ENCODE data around the gene SLC26A5. TPM values are rescaled to one million over a fixed set of nuclear protein-coding genes. Genes with fewer than 3 reads are reported as not detected.
A peak's percentile ranks its signal among the peaks of the same experiment; 100 is the strongest.

Gene SLC26A5
- total RNA-seq, 1 experiment from 2014 or later = 0.29 TPM

GRCh38 chr7:103338864-103339263, 107.1 kb downstream of the SLC26A5 start:
- H3K27me3 ChIP-seq (ENCODE audit: low read length) = no peaks in the 10 kb centered on the region
- POLR2A ChIA-PET (ENCODE audit: unreplicated experiment) = no interaction called here
- H4K20me1 ChIP-seq (ENCODE audit: low read length) = peaks cover 13% of the 10 kb centered on the region; the same call in 1 of the 2 replicates
- no TSS peak for BruUV-seq (replicated peaks)
- TF ChIP-seq, protein P1, sequence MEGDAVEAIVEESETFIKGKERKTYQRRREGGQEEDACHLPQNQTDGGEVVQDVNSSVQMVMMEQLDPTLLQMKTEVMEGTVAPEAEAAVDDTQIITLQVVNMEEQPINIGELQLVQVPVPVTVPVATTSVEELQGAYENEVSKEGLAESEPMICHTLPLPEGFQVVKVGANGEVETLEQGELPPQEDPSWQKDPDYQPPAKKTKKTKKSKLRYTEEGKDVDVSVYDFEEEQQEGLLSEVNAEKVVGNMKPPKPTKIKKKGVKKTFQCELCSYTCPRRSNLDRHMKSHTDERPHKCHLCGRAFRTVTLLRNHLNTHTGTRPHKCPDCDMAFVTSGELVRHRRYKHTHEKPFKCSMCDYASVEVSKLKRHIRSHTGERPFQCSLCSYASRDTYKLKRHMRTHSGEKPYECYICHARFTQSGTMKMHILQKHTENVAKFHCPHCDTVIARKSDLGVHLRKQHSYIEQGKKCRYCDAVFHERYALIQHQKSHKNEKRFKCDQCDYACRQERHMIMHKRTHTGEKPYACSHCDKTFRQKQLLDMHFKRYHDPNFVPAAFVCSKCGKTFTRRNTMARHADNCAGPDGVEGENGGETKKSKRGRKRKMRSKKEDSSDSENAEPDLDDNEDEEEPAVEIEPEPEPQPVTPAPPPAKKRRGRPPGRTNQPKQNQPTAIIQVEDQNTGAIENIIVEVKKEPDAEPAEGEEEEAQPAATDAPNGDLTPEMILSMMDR (conservative IDR thresholded peaks at IDR 0.05; ENCODE audit: low read depth, low read length) = no peak
- TF ChIP-seq EZH2phosphoT487 (IDR thresholded peaks at IDR 0.05; ENCODE audit: borderline replicate concordance, low read length) (no peak), EZH2 (IDR thresholded peaks at IDR 0.05; ENCODE audit: low read length, unreplicated experiment) (no peak)
- H3K4me1 ChIP-seq (ENCODE audit: insufficient read depth, low read length) = 0 out of 2 replicates have a peak, but pooled peaks cover 5% of the 10 kb centered on the region
- no peak overlapping the region for H3K9ac ChIP-seq (ENCODE audit: low read length)
- intact Hi-C loops (cut with micrococcal nuclease) = no loop called here
- H3F3A ChIP-seq (ENCODE audit: low read length, unreplicated experiment) = no peaks in the 10 kb centered on the region
- peaks cover 37% of the 10 kb centered on the region for H3K36me3 ChIP-seq (ENCODE audit: low read depth, low read length)
- CTCF ChIA-PET = no interaction called here
- H3K4me3 ChIP-seq (ENCODE audit: low read length) = no peak overlapping the region
- no peak overlapping the region for H3K4me2 ChIP-seq (ENCODE audit: low read length)
- H3K79me2 ChIP-seq (ENCODE audit: low read length) = peaks cover 68% of the 10 kb centered on the region
- no peaks in the 10 kb centered on the region for H3K9me2 ChIP-seq (replicated peaks; ENCODE audit: low read length)
- ATAC-seq (no peak), DNase-seq (no peak)
- H2AFZ ChIP-seq (ENCODE audit: low read length) = no peak overlapping the region
- H3K9me3 ChIP-seq (ENCODE audit: low read length) = no peaks in the 10 kb centered on the region
- H3K27ac ChIP-seq (ENCODE audit: low read length) = no peak overlapping the region

DNA sequence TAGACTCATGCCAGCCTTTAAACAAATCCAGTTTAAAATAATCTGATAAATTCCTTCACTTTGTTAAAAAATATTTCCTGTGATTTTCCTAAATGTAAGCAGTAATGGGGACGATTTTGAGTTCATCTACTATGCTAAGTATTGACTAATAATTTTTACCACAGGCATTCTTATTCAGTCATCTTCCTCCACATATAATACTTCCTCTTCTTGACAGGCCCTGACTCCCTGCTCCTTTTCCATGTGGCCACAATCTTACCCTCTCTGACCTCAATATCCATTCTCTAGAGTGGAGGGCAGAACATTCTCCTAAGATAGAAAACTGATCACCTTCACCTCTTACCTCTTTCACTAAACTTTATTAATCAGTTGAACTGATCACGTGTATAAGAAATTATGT, 109.2 kb downstream of the SLC26A5 start:
- TSS peak; percentile 5 for BruUV-seq (replicated peaks)
- intact Hi-C loops (cut with micrococcal nuclease) = no loop called here
- TF ChIP-seq EZH2 (IDR thresholded peaks at IDR 0.05; ENCODE audit: low read length, unreplicated experiment) (no peak), EZH2phosphoT487 (IDR thresholded peaks at IDR 0.05; ENCODE audit: borderline replicate concordance, low read length) (no peak)
- TF ChIP-seq, protein P1 (conservative IDR thresholded peaks at IDR 0.05; ENCODE audit: low read depth, low read length) = no peak
- H3K27ac ChIP-seq (ENCODE audit: low read length) = no peak overlapping the region
- ChIA-PET POLR2A (ENCODE audit: unreplicated experiment) (no interaction called here), CTCF (no interaction called here)
- H3K9ac ChIP-seq (ENCODE audit: low read length) = no peak overlapping the region
- H3K9me2 ChIP-seq (replicated peaks; ENCODE audit: low read length) = no peaks in the 10 kb centered on the region
- H3K36me3 ChIP-seq (ENCODE audit: low read depth, low read length) = peaks cover 49% of the 10 kb centered on the region
- no peak overlapping the region for H3K4me2 ChIP-seq (ENCODE audit: low read length)
- H3F3A ChIP-seq (ENCODE audit: low read length, unreplicated experiment) = no peaks in the 10 kb centered on the region
- ATAC-seq (no peak), DNase-seq (no peak)
- no peaks in the 10 kb centered on the region for H3K4me1 ChIP-seq (ENCODE audit: insufficient read depth, low read length)
- peaks cover 63% of the 10 kb centered on the region for H3K79me2 ChIP-seq (ENCODE audit: low read length)
- no peaks in the 10 kb centered on the region for H3K9me3 ChIP-seq (ENCODE audit: low read length)
- no peak overlapping the region for H2AFZ ChIP-seq (ENCODE audit: low read length)
- no peaks in the 10 kb centered on the region for H3K27me3 ChIP-seq (ENCODE audit: low read length)
- no peak overlapping the region for H3K4me3 ChIP-seq (ENCODE audit: low read length)
- 0 out of 2 replicates have a peak, but pooled peaks cover 8% of the 10 kb centered on the region for H4K20me1 ChIP-seq (ENCODE audit: low read length)

DNA sequence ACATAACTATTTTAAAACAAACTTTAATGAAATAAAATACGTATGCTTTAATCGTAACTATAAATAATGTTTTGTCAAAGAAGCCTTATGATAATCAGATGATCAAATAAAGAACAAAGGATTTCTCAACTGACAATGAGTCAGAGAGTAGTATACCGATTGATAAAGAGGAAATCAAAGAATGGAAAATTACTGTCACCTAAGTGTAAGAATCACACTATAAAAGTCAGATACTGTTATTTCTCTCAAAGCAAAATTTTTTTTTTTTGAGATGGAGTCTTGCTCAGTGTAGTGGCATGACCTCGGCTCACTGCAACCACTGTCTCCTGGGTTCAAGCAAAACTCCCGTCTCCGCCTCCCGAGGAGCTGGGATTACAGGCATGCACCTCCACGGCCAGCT, 120.3 kb downstream of the SLC26A5 start:
- POLR2A ChIA-PET (ENCODE audit: unreplicated experiment) = no interaction called here
- ATAC-seq (no peak), DNase-seq (no peak)
- Histone ChIP-seq H3K79me2 (ENCODE audit: low read length) (peaks cover 7% of the 10 kb centered on the region), H4K20me1 (ENCODE audit: low read length) (no peaks in the 10 kb centered on the region), H3K9ac (ENCODE audit: low read length) (no peak overlapping the region), H2AFZ (ENCODE audit: low read length) (no peak overlapping the region), H3K27me3 (ENCODE audit: low read length) (no peaks in the 10 kb centered on the region), H3K9me2 (replicated peaks; ENCODE audit: low read length) (no peaks in the 10 kb centered on the region), H3K4me3 (ENCODE audit: low read length) (no peak overlapping the region), H3K27ac (ENCODE audit: low read length) (no peak overlapping the region), H3K4me1 (ENCODE audit: insufficient read depth, low read length) (no peaks in the 10 kb centered on the region), H3K36me3 (ENCODE audit: low read depth, low read length) (peaks cover 57% of the 10 kb centered on the region), H3K9me3 (ENCODE audit: low read length) (no peaks in the 10 kb centered on the region), H3F3A (ENCODE audit: low read length, unreplicated experiment) (peaks cover 4% of the 10 kb centered on the region), H3K4me2 (ENCODE audit: low read length) (no peak overlapping the region)
- CTCF ChIA-PET = no interaction called here
- no TSS peak for BruUV-seq (replicated peaks)
- TF ChIP-seq EZH2phosphoT487 (IDR thresholded peaks at IDR 0.05; ENCODE audit: borderline replicate concordance, low read length) (no peak), EZH2 (IDR thresholded peaks at IDR 0.05; ENCODE audit: low read length, unreplicated experiment) (no peak)
- TF ChIP-seq, protein P1 (conservative IDR thresholded peaks at IDR 0.05; ENCODE audit: low read depth, low read length) = no peak
- intact Hi-C loops (cut with micrococcal nuclease) = no loop called here

Other genes starting within 250 kb of the SLC26A5 start
- 49.6 and 64.4 TPM in 2 replicates for gene PMPCB, start 148.8 kb downstream of the SLC26A5 start, total RNA-seq (2014; rRNA removed)
- 21.7 and 30.6 TPM in 2 replicates for gene DNAJC2, start 101.4 kb downstream of the SLC26A5 start, total RNA-seq (2014; rRNA removed)
- 190 and 237 TPM in 2 replicates for gene PSMC2, start 98.6 kb downstream of the SLC26A5 start, total RNA-seq (2014; rRNA removed)